ENCODE data around the gene NPW. TPM values are rescaled to one million over a fixed set of nuclear protein-coding genes. Genes with fewer than 3 reads are reported as not detected.

Gene NPW
- total and polyA plus RNA-seq, 9 of the 15 experiments (the other 6 are each of a cell fraction or from before 2014, with no cell fraction given): 0.14 to 4.0 (median 2.6) TPM; not detected in 4

GRCh38 chr16:2027024-2028010 lies 7.7 kb downstream of the NPW start (continued):
- TF ChIP-seq CTCFL (IDR thresholded peaks at IDR 0.05; ENCODE audit: borderline replicate concordance, insufficient read depth, low read depth, low read length, poor library complexity, severe bottlenecking) (no peak), ZNF146 (CRISPR knock-in tag; IDR thresholded peaks at IDR 0.05; ENCODE audit: unreplicated experiment) (no peak), PURB (CRISPR knock-in tag; IDR thresholded peaks at IDR 0.05; ENCODE audit: low read depth) (no peak), TBP (optimal IDR thresholded peaks at IDR 0.05; ENCODE audit: low read depth, low read length) (no peak), SMAD3 (CRISPR knock-in tag; conservative IDR thresholded peaks at IDR 0.05) (no peak), ZNF717 (CRISPR knock-in tag; IDR thresholded peaks at IDR 0.05) (no peak), ZNF280B (CRISPR knock-in tag; IDR thresholded peaks at IDR 0.05) (no peak), FOXA1 (IDR thresholded peaks at IDR 0.05; ENCODE audit: borderline replicate concordance) (no peak), SMARCB1 (IDR thresholded peaks at IDR 0.05; ENCODE audit: insufficient read length, low read depth) (no peak), MNT (conservative IDR thresholded peaks at IDR 0.05) (peak; percentile 80 to 87), NRF1 (conservative IDR thresholded peaks at IDR 0.05 in 1 of 2, IDR thresholded peaks at IDR 0.05 in 1 of 2) (peak in 1 of 2 experiments; percentile 54; a peak in 2 of 4 replicates), POLR2B (IDR thresholded peaks at IDR 0.05; ENCODE audit: low read depth, partially characterized antibody) (no peak), ETS1 (conservative IDR thresholded peaks at IDR 0.05; ENCODE audit: control insufficient read depth, low read depth, low read length) (peak; percentile 10; the same call in 1 of the 2 replicates), RBM39 (optimal IDR thresholded peaks at IDR 0.05; ENCODE audit: low read depth, low read length) (no peak)
- TF ChIP-seq, protein P1, sequence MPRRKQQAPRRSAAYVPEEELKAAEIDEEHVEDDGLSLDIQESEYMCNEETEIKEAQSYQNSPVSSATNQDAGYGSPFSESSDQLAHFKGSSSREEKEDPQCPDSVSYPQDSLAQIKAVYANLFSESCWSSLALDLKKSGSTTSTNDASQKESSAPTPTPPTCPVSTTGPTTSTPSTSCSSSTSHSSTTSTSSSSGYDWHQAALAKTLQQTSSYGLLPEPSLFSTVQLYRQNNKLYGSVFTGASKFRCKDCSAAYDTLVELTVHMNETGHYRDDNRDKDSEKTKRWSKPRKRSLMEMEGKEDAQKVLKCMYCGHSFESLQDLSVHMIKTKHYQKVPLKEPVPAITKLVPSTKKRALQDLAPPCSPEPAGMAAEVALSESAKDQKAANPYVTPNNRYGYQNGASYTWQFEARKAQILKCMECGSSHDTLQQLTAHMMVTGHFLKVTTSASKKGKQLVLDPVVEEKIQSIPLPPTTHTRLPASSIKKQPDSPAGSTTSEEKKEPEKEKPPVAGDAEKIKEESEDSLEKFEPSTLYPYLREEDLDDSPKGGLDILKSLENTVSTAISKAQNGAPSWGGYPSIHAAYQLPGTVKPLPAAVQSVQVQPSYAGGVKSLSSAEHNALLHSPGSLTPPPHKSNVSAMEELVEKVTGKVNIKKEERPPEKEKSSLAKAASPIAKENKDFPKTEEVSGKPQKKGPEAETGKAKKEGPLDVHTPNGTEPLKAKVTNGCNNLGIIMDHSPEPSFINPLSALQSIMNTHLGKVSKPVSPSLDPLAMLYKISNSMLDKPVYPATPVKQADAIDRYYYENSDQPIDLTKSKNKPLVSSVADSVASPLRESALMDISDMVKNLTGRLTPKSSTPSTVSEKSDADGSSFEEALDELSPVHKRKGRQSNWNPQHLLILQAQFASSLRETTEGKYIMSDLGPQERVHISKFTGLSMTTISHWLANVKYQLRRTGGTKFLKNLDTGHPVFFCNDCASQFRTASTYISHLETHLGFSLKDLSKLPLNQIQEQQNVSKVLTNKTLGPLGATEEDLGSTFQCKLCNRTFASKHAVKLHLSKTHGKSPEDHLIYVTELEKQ (CRISPR knock-in tag; IDR thresholded peaks at IDR 0.05): no peak

Measured in K562 (cell line).